ENCODE measurements around the gene LDHB.

LDHB gene

DNA sequence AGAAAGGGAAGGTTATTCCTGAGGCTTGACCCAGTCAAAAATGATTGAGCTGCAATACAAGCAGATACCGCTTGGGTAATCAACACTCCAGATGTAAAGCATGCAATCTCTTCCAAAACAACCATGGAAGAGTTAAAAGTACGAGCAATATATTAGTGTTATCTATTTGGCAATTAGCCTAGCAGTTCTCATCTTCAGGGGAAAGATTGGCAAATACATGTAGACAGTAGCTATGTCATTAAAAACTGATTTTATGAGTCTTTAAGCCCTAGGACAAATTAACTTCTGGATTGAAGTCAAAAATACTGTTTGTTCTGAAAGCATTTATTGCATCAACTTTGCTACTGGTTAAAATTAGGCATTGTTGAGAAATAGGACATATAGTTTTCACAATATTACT is 43.7 kb downstream of the LDHB start:
- no peaks in the 10 kb centered on the region for H3K9me3 ChIP-seq (ENCODE audit: low read depth, low read length)
- peak; percentile 50 for DNase-seq (ENCODE audit: low read depth, low spot score)
- peak overlapping the region; percentile 64 for H3K27ac ChIP-seq
- no peaks in the 10 kb centered on the region for H3K36me3 ChIP-seq (ENCODE audit: insufficient read depth, low read length)
- peak overlapping the region; percentile 51 for H3K4me3 ChIP-seq
- no peak overlapping the region for H3K9ac ChIP-seq (ENCODE audit: insufficient read length)
- no peak for TF ChIP-seq EZH2 (IDR thresholded peaks at IDR 0.05)

DNA sequence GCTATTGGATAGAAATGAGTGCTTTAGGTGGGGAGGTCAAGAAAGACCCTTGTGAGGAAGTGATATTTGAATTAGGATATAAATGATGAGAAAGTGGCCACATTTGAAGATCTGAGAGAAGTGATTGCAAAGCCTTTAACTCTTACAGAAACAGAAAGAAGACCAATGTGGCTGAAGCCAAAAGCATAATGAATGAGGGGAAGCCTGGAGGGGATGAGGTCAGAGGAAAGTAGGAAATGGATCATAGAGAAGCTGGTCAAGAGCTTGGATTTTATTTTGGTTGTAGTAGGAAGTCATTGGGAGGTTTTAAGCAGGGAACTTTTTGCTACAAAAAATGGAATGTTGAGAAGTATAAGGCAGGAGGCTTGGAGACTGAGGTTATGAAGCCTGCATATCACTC is 49.4 kb downstream of the LDHB start:
- no peak overlapping the region for H3K9ac ChIP-seq (ENCODE audit: insufficient read length)
- H3K27ac ChIP-seq = no peak overlapping the region
- H3K36me3 ChIP-seq (ENCODE audit: insufficient read depth, low read length) = no peaks in the 10 kb centered on the region
- no peaks in the 10 kb centered on the region for H3K9me3 ChIP-seq (ENCODE audit: low read depth, low read length)
- DNase-seq (ENCODE audit: low read depth, low spot score) = no peak
- TF ChIP-seq FOXP2 (optimal IDR thresholded peaks at IDR 0.05; ENCODE audit: control extremely low read depth, extremely low read length, insufficient read depth) (no peak), POLR2AphosphoS5 (IDR thresholded peaks at IDR 0.05; ENCODE audit: borderline replicate concordance, low read depth, low read length) (no peak), EZH2 (IDR thresholded peaks at IDR 0.05) (no peak)
- H3K4me3 ChIP-seq = no peak overlapping the region

GRCh38 chr12:21607701-21608100 is 49.9 kb downstream of the LDHB start:
- H3K4me3 ChIP-seq = no peak overlapping the region
- TF ChIP-seq EZH2 (IDR thresholded peaks at IDR 0.05) (no peak), POLR2AphosphoS5 (IDR thresholded peaks at IDR 0.05; ENCODE audit: borderline replicate concordance, low read depth, low read length) (no peak), FOXP2 (optimal IDR thresholded peaks at IDR 0.05; ENCODE audit: control extremely low read depth, extremely low read length, insufficient read depth) (no peak)
- no peaks in the 10 kb centered on the region for H3K9me3 ChIP-seq (ENCODE audit: low read depth, low read length)
- no peaks in the 10 kb centered on the region for H3K36me3 ChIP-seq (ENCODE audit: insufficient read depth, low read length)
- DNase-seq (ENCODE audit: low read depth, low spot score) = no peak
- H3K27ac ChIP-seq = no peak overlapping the region
- no peak overlapping the region for H3K9ac ChIP-seq (ENCODE audit: insufficient read length)

- no peaks in the 10 kb centered on the region for H3K9me3 ChIP-seq (ENCODE audit: low read depth, low read length)
- no peak overlapping the region for H3K27ac ChIP-seq
- no peak for DNase-seq (ENCODE audit: low read depth, low spot score)
- no peak overlapping the region for H3K4me3 ChIP-seq
- TF ChIP-seq POLR2AphosphoS5 (IDR thresholded peaks at IDR 0.05; ENCODE audit: borderline replicate concordance, low read depth, low read length) (no peak), FOXP2 (optimal IDR thresholded peaks at IDR 0.05; ENCODE audit: control extremely low read depth, extremely low read length, insufficient read depth) (no peak), EZH2 (IDR thresholded peaks at IDR 0.05) (no peak)
- no peaks in the 10 kb centered on the region for H3K36me3 ChIP-seq (ENCODE audit: insufficient read depth, low read length)
- H3K9ac ChIP-seq (ENCODE audit: insufficient read length) = no peak overlapping the region
Measured at GRCh38 chr12:21606175-21606574, 51.5 kb downstream of the LDHB start.

GRCh38 chr12:21604245-21605101 is 53.2 kb downstream of the LDHB start, which contains the start of gene GYS2:
Gene GYS2, minus strand, starts transcription at chr12:21604847. Its CDS starts 255 bp downstream, at chr12:21604592.
- H3K27ac ChIP-seq = no peak within 1 kb of the TSS
- H3K9me3 ChIP-seq (ENCODE audit: low read depth, low read length) = no peaks in the 10 kb centered on the region
- H3K4me3 ChIP-seq = no peak within 1 kb of the TSS
- H3K9ac ChIP-seq (ENCODE audit: insufficient read length) = no peak within 1 kb of the TSS
- H3K36me3 ChIP-seq (ENCODE audit: insufficient read depth, low read length) = no peaks in the 10 kb centered on the region
- no peak for DNase-seq (ENCODE audit: low read depth, low spot score)
- TF ChIP-seq EZH2 (IDR thresholded peaks at IDR 0.05) (no peak), FOXP2 (optimal IDR thresholded peaks at IDR 0.05; ENCODE audit: control extremely low read depth, extremely low read length, insufficient read depth) (no peak), POLR2AphosphoS5 (IDR thresholded peaks at IDR 0.05; ENCODE audit: borderline replicate concordance, low read depth, low read length) (no peak)

DNA sequence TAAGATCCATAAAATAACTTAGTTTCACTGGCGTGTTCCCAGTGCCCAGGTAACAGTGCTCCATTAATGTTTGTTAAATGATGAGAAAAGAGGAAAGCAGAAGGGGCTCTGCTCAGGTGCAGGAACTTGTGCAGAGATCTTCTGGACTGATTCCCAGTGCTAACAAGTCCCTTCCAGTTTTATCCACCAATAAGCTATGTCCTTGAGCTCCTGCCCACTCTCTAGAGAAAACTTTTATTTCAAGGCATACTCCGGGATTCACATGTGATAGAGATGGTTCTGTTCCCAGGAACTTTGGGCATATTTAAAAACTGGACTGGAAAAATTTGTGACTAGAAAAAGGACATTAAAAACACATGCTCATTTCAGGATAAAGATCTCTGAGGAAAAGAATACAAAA is 54.9 kb downstream of the LDHB start:
- H3K9me3 ChIP-seq (ENCODE audit: low read depth, low read length) = no peaks in the 10 kb centered on the region

GRCh38 chr12:21600196-21600595 is 57.4 kb downstream of the LDHB start:
- H3K9ac ChIP-seq (ENCODE audit: insufficient read length) = no peak overlapping the region
- no peaks in the 10 kb centered on the region for H3K36me3 ChIP-seq (ENCODE audit: insufficient read depth, low read length)
- H3K4me3 ChIP-seq = no peak overlapping the region
- TF ChIP-seq FOXP2 (optimal IDR thresholded peaks at IDR 0.05; ENCODE audit: control extremely low read depth, extremely low read length, insufficient read depth) (no peak), POLR2AphosphoS5 (IDR thresholded peaks at IDR 0.05; ENCODE audit: borderline replicate concordance, low read depth, low read length) (no peak), EZH2 (IDR thresholded peaks at IDR 0.05) (no peak)
- DNase-seq (ENCODE audit: low read depth, low spot score) = no peak
- H3K27ac ChIP-seq = no peak overlapping the region
- no peaks in the 10 kb centered on the region for H3K9me3 ChIP-seq (ENCODE audit: low read depth, low read length)

More for the DNA sequence above, 54.9 kb downstream of the LDHB start:
- no peak for DNase-seq (ENCODE audit: low read depth, low spot score)
- no peaks in the 10 kb centered on the region for H3K36me3 ChIP-seq (ENCODE audit: insufficient read depth, low read length)
- no peak overlapping the region for H3K4me3 ChIP-seq
- H3K9ac ChIP-seq (ENCODE audit: insufficient read length) = no peak overlapping the region
- no peak for TF ChIP-seq POLR2AphosphoS5 (IDR thresholded peaks at IDR 0.05; ENCODE audit: borderline replicate concordance, low read depth, low read length)
- no peak for TF ChIP-seq FOXP2 (optimal IDR thresholded peaks at IDR 0.05; ENCODE audit: control extremely low read depth, extremely low read length, insufficient read depth)
- no peak for TF ChIP-seq EZH2 (IDR thresholded peaks at IDR 0.05)
- no peak overlapping the region for H3K27ac ChIP-seq

DNA sequence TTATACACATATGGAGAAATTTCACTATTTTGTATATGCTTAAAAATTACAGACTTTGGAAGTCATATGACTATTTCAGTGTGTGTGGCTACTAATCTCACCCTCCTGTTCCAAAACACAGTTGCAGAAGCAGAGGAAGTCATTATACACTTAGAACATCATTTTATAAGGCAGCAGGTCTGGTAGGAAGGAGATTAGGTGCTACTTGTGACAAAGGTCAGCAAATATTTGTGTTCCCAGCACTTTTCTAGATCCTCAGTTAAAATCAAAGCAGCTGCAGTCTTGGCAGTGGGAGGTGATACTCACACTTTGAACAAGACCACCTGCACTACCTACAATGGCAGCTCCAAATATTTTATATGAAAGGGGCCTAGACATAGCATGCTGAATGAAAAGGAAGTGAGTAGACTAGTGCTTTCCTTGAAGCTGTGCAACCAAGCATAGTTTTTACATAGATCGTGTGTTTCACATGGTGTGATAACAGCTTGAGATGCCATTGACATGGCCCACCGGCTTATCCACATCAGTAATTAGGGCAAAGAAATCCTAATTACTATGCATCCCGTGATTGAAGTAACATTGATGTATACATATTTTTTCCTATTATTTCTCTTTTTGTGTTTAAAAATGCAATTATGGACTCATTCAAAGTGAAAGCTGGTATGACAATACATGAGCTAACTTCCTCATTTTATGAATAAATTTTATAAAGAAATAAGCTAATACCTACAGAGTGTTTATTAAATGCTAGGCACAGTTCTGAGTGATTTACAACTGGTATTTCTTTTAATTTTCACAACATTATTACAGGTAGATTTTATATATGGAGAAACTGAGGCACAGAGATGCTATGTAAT is 58.3 kb downstream of the LDHB start:
- H3K27ac ChIP-seq = no peak overlapping the region
- no peak for TF ChIP-seq FOXP2 (optimal IDR thresholded peaks at IDR 0.05; ENCODE audit: control extremely low read depth, extremely low read length, insufficient read depth)
- no peak overlapping the region for H3K9ac ChIP-seq (ENCODE audit: insufficient read length)
- H3K9me3 ChIP-seq (ENCODE audit: low read depth, low read length) = no peaks in the 10 kb centered on the region
- no peak for DNase-seq (ENCODE audit: low read depth, low spot score)
- no peaks in the 10 kb centered on the region for H3K36me3 ChIP-seq (ENCODE audit: insufficient read depth, low read length)
- no peak overlapping the region for H3K4me3 ChIP-seq
